ENCODE data around the gene ITGA5.

ITGA5 gene

GRCh38 chr12:54411391-54412241 is 7.5 kb downstream of the ITGA5 start:
- peak; percentile 94 to 99 (median 96) for DNase-seq

- no peak for DNase-seq
Observed at GRCh38 chr12:54409267-54409666, 9.8 kb downstream of the ITGA5 start.

- peak; percentile 55 to 83 (median 78) for DNase-seq
Observed at GRCh38 chr12:54407183-54407905, 11.7 kb downstream of the ITGA5 start.

- no peak for DNase-seq
Observed at GRCh38 chr12:54405573-54405972, 13.5 kb downstream of the ITGA5 start.

- DNase-seq = no peak
Observed at GRCh38 chr12:54405106-54405505, 14.0 kb downstream of the ITGA5 start.

- DNase-seq = peak; percentile 75 to 85 (median 80)
Observed at GRCh38 chr12:54404061-54405004, 14.7 kb downstream of the ITGA5 start.

GRCh38 chr12:54401119-54401518 is 17.9 kb downstream of the ITGA5 start:
- DNase-seq = no peak

GRCh38 chr12:54398995-54399793 is 19.9 kb downstream of the ITGA5 start:
- DNase-seq = peak; percentile 88 to 95 (median 90)

GRCh38 chr12:54398218-54398617 is 20.8 kb downstream of the ITGA5 start:
- no peak for DNase-seq

GRCh38 chr12:54397157-54397556 is 21.9 kb downstream of the ITGA5 start:
- DNase-seq = no peak

GRCh38 chr12:54395545-54395944 is 23.5 kb downstream of the ITGA5 start:
- no peak for DNase-seq

- DNase-seq = no peak
Observed at GRCh38 chr12:54394986-54395385, 24.1 kb downstream of the ITGA5 start.

- peak; percentile 78 to 90 (median 86) for DNase-seq
Observed at GRCh38 chr12:54394281-54394719, 24.8 kb downstream of the ITGA5 start.

- DNase-seq = peak; percentile 49 to 68 (median 56)
Observed at GRCh38 chr12:54393743-54394142, 25.3 kb downstream of the ITGA5 start.

GRCh38 chr12:54393207-54393609 is 25.9 kb downstream of the ITGA5 start:
- DNase-seq = no peak

GRCh38 chr12:54392485-54393206 is 26.4 kb downstream of the ITGA5 start:
- DNase-seq = no peak

- peak in 1 of 4 experiments; percentile 47 for DNase-seq
Observed at GRCh38 chr12:54390668-54391551, 28.2 kb downstream of the ITGA5 start.

- peak in 3 of 4 experiments; percentile 36 to 45 (median 38) for DNase-seq
Observed at GRCh38 chr12:54390176-54390667, 28.8 kb downstream of the ITGA5 start.

GRCh38 chr12:54389607-54390175 is 29.4 kb downstream of the ITGA5 start:
- no peak for DNase-seq
